ENCODE results near the gene EEF1AKMT1. TPM values are rescaled to one million over a fixed set of nuclear protein-coding genes. Genes with fewer than 3 reads are reported as not detected.

Gene EEF1AKMT1
- total RNA-seq, 1 experiment from 2014 or later: 9.8 TPM

DNA sequence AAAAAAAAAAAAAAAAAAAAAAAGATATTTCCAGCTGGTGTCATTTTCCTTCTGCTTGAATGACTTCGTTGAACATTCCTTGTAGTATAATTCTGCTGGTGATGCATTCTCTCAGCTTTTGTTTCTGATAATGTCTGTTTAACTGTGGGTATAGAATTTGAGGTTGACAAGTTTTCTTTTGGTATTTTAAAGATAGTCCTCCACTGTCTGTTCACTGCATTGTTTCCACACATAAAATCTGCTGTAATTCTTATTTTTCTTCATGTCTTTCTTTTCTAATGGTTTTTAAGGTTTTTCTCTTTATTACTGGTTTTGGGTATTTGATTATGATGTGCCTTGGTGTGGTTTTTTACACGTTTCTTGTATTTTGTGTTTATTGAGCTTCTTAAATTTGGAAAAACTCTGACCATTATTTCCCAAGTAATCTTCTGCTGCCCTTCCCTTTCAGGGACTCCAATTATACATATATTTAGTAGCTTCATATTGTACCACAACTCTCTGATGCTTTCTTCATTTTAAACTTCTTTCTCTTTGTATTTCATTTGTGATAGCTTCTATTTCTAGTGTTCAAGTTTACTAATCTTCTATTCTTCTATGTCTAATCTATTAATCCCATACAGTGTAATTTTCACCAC lies 6.3 kb downstream of the EEF1AKMT1 start:
- no peak overlapping the region for H2AFZ ChIP-seq (ENCODE audit: low read depth, low read length, poor library complexity, severe bottlenecking)
- 0 out of 4 replicates have a peak, but pooled peaks cover 0 to 4% of the 10 kb centered on the region in 2 experiments for H3K36me3 ChIP-seq (ENCODE audit: control insufficient read depth in 1 of 2, insufficient read depth in 2 of 2, low read length in 2 of 2)
- ATAC-seq (no peak), DNase-seq (ENCODE audit: low read depth, low spot score) (no peak)
- H3K4me3 ChIP-seq (replicated peaks in 1 of 2; ENCODE audit: low read depth in 1 of 2, low read length in 2 of 2): no peak overlapping the region
- BruUV-seq (replicated peaks): no TSS peak
- H3K4me1 ChIP-seq (ENCODE audit: control insufficient read depth in 1 of 2, insufficient read depth in 2 of 2, low read length in 2 of 2): peaks cover 3 to 4% of the 10 kb centered on the region in 2 experiments; a peak in 2 of 4 replicates
- intact Hi-C loops (cut with micrococcal nuclease): no loop called here
- H3K27me3 ChIP-seq (ENCODE audit: insufficient read depth, low read length): no peaks in the 10 kb centered on the region
- no peak overlapping the region for H3K27ac ChIP-seq (ENCODE audit: low read depth, low read length)
- RAD21 ChIA-PET (ENCODE audit: low non-redundant PET in 1 of 2, low total read pairs in 2 of 2, uncharacterized antibody in 2 of 2, unreplicated experiment in 2 of 2): interaction anchor here in 1 of 2 experiments (0.6 kb wide), 1 partner anchor 171 kb away, joined by 3 read pairs; no protein-coding TSS in a partner anchor
- CTCF ChIA-PET: no interaction called here
- H3K79me2 ChIP-seq (ENCODE audit: insufficient read depth, low read length): peaks cover 15% of the 10 kb centered on the region
- no peak for TF ChIP-seq FOSL1 (IDR thresholded peaks at IDR 0.05; ENCODE audit: low read depth)
- TF ChIP-seq, protein P1, sequence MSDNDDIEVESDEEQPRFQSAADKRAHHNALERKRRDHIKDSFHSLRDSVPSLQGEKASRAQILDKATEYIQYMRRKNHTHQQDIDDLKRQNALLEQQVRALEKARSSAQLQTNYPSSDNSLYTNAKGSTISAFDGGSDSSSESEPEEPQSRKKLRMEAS (IDR thresholded peaks at IDR 0.05): no peak
- TF ChIP-seq CEBPB (IDR thresholded peaks at IDR 0.05; ENCODE audit: low read depth): no peak
- TF ChIP-seq CBX3 (IDR thresholded peaks at IDR 0.05; ENCODE audit: low read depth): no peak
- no peak for TF ChIP-seq SIN3A (IDR thresholded peaks at IDR 0.05; ENCODE audit: low read depth)
- TF ChIP-seq RAD21 (IDR thresholded peaks at IDR 0.05; ENCODE audit: low read depth): no peak
- TF ChIP-seq, protein P2, sequence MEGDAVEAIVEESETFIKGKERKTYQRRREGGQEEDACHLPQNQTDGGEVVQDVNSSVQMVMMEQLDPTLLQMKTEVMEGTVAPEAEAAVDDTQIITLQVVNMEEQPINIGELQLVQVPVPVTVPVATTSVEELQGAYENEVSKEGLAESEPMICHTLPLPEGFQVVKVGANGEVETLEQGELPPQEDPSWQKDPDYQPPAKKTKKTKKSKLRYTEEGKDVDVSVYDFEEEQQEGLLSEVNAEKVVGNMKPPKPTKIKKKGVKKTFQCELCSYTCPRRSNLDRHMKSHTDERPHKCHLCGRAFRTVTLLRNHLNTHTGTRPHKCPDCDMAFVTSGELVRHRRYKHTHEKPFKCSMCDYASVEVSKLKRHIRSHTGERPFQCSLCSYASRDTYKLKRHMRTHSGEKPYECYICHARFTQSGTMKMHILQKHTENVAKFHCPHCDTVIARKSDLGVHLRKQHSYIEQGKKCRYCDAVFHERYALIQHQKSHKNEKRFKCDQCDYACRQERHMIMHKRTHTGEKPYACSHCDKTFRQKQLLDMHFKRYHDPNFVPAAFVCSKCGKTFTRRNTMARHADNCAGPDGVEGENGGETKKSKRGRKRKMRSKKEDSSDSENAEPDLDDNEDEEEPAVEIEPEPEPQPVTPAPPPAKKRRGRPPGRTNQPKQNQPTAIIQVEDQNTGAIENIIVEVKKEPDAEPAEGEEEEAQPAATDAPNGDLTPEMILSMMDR (IDR thresholded peaks at IDR 0.05 in 2 of 3, conservative IDR thresholded peaks at IDR 0.05 in 1 of 3; ENCODE audit: borderline replicate concordance in 1 of 3, insufficient read depth in 1 of 3, low read depth in 2 of 3, low read length in 2 of 3): no peak
- H4K20me1 ChIP-seq (ENCODE audit: insufficient read depth): no peaks in the 10 kb centered on the region
- H3K9me2 ChIP-seq (ENCODE audit: insufficient read depth): no peaks in the 10 kb centered on the region
- 0 out of 4 replicates have a peak, but pooled peaks cover 0 to 4% of the 10 kb centered on the region in 2 experiments for H3K9me3 ChIP-seq (ENCODE audit: control insufficient read depth in 1 of 2, insufficient read depth in 1 of 2, low read depth in 1 of 2, low read length in 2 of 2)
- H3K9ac ChIP-seq (ENCODE audit: low read length): no peak overlapping the region
- POLR2A ChIA-PET: interaction anchor here (0.6 kb wide), 1 partner anchor 60 kb away, joined by 3 read pairs; no protein-coding TSS in a partner anchor
- no peak overlapping the region for H3K4me2 ChIP-seq (ENCODE audit: low read length)
